Astrocyte (in vitro differentiated cells and primary cell): Measurements from ENCODE around the gene CNPPD1. TPM values are rescaled to one million over a fixed set of nuclear protein-coding genes. Genes with fewer than 3 reads are reported as not detected.

Experiments
- DNase-seq: peaks from one replicate; pipeline ENCODE4 v3.0.0-alpha.2; 2010; ENCODE audit warnings: low read depth
- FAIRE-seq: peaks from 2 replicates; lab custom pipeline; 2011; peaks lifted over from hg19 to GRCh38; lab: Jason Lieb, UNC
- H2AFZ ChIP-seq: 2 replicates; pipeline ENCODE4 v1.6.0; 2012; ENCODE audit warnings: low read depth, low read length, inconsistent platforms
- H3K27ac ChIP-seq: 2 replicates; pipeline ENCODE4 v1.5.1; 2011; ENCODE audit warnings: low read depth, low read length, inconsistent platforms
- H3K27me3 ChIP-seq: 2 replicates; pipeline ENCODE4 v1.6.0; 2011; ENCODE audit warnings: low read length, inconsistent platforms; ENCODE audit not compliant: insufficient read depth
- H3K36me3 ChIP-seq: 2 replicates; pipeline ENCODE4 v1.5.1; 2011; ENCODE audit warnings: low read length, inconsistent platforms; ENCODE audit not compliant: insufficient read depth
- H3K4me1 ChIP-seq: 2 replicates; pipeline ENCODE4 v1.5.1; 2011; ENCODE audit warnings: low read length, inconsistent platforms; ENCODE audit not compliant: insufficient read depth
- H3K4me2 ChIP-seq: 2 replicates; pipeline ENCODE4 v1.6.0; 2012; ENCODE audit warnings: low read length, inconsistent platforms
- H3K4me3 ChIP-seq: 2 replicates; pipeline ENCODE4 v1.5.1; 2011; ENCODE audit warnings: low read depth, mild to moderate bottlenecking, low read length, inconsistent platforms; ENCODE audit not compliant: insufficient read depth
- H3K79me2 ChIP-seq: 2 replicates; pipeline ENCODE4 v1.6.0; 2012; ENCODE audit warnings: mild to moderate bottlenecking, low read length, inconsistent platforms; ENCODE audit not compliant: insufficient read depth
- H3K9ac ChIP-seq: 2 replicates; pipeline ENCODE4 v1.6.0; 2012; ENCODE audit warnings: mild to moderate bottlenecking, low read length, inconsistent platforms
- H3K9me3 ChIP-seq: 2 replicates; pipeline ENCODE4 v1.5.1; 2012; ENCODE audit warnings: low read depth, mild to moderate bottlenecking, low read length, inconsistent platforms; ENCODE audit not compliant: insufficient read depth
- H4K20me1 ChIP-seq: 2 replicates; pipeline ENCODE4 v1.6.0; 2012; ENCODE audit warnings: low read length, inconsistent platforms; ENCODE audit not compliant: insufficient read depth
- H3K27ac Mint-ChIP-seq: one replicate; pipeline ENCODE4 v1.8.0; 2021; ENCODE audit warnings: mild to moderate bottlenecking, mixed read lengths; ENCODE audit not compliant: unreplicated experiment
- H3K27me3 Mint-ChIP-seq: one replicate; pipeline ENCODE4 v1.8.0; 2021; ENCODE audit warnings: low read depth, mixed read lengths; ENCODE audit not compliant: unreplicated experiment
- H3K36me3 Mint-ChIP-seq: one replicate; pipeline ENCODE4 v1.8.0; 2021; ENCODE audit warnings: low read depth, mixed read lengths; ENCODE audit not compliant: unreplicated experiment
- H3K4me1 Mint-ChIP-seq: one replicate; pipeline ENCODE4 v1.8.0; 2021; ENCODE audit warnings: low read depth, mixed read lengths; ENCODE audit not compliant: unreplicated experiment
- H3K4me3 Mint-ChIP-seq: one replicate; pipeline ENCODE4 v1.8.0; 2021; ENCODE audit warnings: mild to moderate bottlenecking, moderate library complexity, mixed read lengths; ENCODE audit not compliant: unreplicated experiment
- H3K9me3 Mint-ChIP-seq: one replicate; pipeline ENCODE4 v1.8.0; 2021; ENCODE audit warnings: mild to moderate bottlenecking, mixed read lengths; ENCODE audit not compliant: unreplicated experiment
- EZH2 ChIP-seq: IDR thresholded peaks from 2 replicates; pipeline ENCODE4 v1.6.1; 2012; ENCODE audit warnings: mild to moderate bottlenecking, low read length, inconsistent platforms; ENCODE audit not compliant: insufficient read depth
- total RNA-seq: library from RNA; stranded (reverse); gene quantifications from 2 replicates; pipeline ENCODE4 v1.2.1, GENCODE V29; 2021
- TF ChIP-seq, protein P1 (sequence below): IDR thresholded peaks from 2 replicates; pipeline ENCODE4 v1.5.1; 2011; ENCODE audit warnings: low read depth, mild to moderate bottlenecking, inconsistent platforms, low read length, moderate library complexity; ENCODE audit not compliant: insufficient read depth

CNPPD1 gene
- total RNA-seq, 1 donor from 2014 or later: 28.1 TPM

DNA sequence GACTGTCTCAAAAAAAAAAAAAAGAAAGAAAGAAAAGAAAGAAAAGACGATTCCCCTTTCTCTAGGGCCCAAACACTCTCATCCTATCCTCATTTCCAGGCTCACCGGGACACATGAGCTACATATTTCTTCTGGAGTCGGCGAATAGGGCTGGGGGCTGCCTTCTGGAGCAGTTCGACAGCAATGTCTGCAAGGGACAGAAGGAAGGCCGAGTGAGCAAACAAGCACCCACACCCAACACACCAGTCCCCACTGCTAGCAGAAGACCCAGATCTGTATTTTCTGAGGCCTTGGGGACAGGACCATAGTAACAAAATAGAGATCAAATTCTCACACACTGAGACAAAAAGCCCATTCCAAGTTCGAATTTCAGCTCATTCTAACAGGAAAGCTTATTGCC, 1.2 kb downstream of the CNPPD1 start:
- Histone ChIP-seq H3K4me1 (peaks cover 26% of the 10 kb centered on the region), H3K4me2 (peak overlapping the region; percentile 96), H3K79me2 (peaks cover 36% of the 10 kb centered on the region), H3K4me3 (peak overlapping the region; percentile 71), H3K27me3 (no peaks in the 10 kb centered on the region), H3K27ac (no peak overlapping the region), H3K9me3 (no peaks in the 10 kb centered on the region), H4K20me1 (peaks cover 35% of the 10 kb centered on the region), H3K9ac (peak overlapping the region; percentile 87), H2AFZ (no peak overlapping the region), H3K36me3 (peaks cover 4% of the 10 kb centered on the region)
- no peak overlapping the region for H3K27ac Mint-ChIP-seq
- H3K27me3 Mint-ChIP-seq: no peaks in the 10 kb centered on the region
- H3K4me3 Mint-ChIP-seq: peak overlapping the region; percentile 86
- peaks cover 1% of the 10 kb centered on the region for H3K9me3 Mint-ChIP-seq
- peaks cover 21% of the 10 kb centered on the region for H3K4me1 Mint-ChIP-seq
- H3K36me3 Mint-ChIP-seq: peaks cover 18% of the 10 kb centered on the region
- FAIRE-seq (no peak), DNase-seq (no peak)
- TF ChIP-seq EZH2: no peak
- TF ChIP-seq, protein P1, sequence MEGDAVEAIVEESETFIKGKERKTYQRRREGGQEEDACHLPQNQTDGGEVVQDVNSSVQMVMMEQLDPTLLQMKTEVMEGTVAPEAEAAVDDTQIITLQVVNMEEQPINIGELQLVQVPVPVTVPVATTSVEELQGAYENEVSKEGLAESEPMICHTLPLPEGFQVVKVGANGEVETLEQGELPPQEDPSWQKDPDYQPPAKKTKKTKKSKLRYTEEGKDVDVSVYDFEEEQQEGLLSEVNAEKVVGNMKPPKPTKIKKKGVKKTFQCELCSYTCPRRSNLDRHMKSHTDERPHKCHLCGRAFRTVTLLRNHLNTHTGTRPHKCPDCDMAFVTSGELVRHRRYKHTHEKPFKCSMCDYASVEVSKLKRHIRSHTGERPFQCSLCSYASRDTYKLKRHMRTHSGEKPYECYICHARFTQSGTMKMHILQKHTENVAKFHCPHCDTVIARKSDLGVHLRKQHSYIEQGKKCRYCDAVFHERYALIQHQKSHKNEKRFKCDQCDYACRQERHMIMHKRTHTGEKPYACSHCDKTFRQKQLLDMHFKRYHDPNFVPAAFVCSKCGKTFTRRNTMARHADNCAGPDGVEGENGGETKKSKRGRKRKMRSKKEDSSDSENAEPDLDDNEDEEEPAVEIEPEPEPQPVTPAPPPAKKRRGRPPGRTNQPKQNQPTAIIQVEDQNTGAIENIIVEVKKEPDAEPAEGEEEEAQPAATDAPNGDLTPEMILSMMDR: no peak

DNA sequence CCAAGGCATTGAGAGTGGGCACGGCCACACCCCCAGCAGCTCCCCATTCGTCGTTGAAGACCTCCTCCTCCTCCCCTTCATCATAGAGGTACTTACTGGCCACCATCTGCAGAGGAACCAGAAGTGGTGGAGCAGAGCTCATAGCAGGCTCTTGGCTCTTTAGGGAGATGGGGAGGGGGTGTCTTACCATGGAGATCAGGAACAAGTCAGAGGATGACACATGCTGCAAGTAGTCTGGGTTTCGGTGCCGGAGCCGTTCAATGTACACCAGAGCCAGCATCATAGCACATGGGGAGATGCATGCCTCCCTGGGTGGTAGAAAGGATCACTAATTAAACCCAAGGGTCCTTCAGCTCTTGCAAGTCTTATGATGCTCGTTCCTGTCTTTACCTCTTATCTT, 1.9 kb downstream of the CNPPD1 start:
- no peak for FAIRE-seq
- Histone ChIP-seq H3K4me3 (no peak overlapping the region), H3K36me3 (peaks cover 4% of the 10 kb centered on the region), H3K79me2 (peaks cover 29% of the 10 kb centered on the region), H3K4me1 (peaks cover 26% of the 10 kb centered on the region), H2AFZ (no peak overlapping the region), H3K27me3 (no peaks in the 10 kb centered on the region), H3K9me3 (no peaks in the 10 kb centered on the region), H3K4me2 (no peak overlapping the region), H3K9ac (no peak overlapping the region), H4K20me1 (peaks cover 28% of the 10 kb centered on the region), H3K27ac (no peak overlapping the region)
- Mint-ChIP-seq H3K4me3 (peak overlapping the region; percentile 66), H3K27me3 (no peaks in the 10 kb centered on the region), H3K36me3 (peaks cover 18% of the 10 kb centered on the region), H3K9me3 (peaks cover 1% of the 10 kb centered on the region), H3K4me1 (peaks cover 21% of the 10 kb centered on the region), H3K27ac (no peak overlapping the region)
- TF ChIP-seq, protein P1: no peak
- TF ChIP-seq EZH2: no peak
- no peak for DNase-seq

- no peaks in the 10 kb centered on the region for H3K9me3 ChIP-seq
- peaks cover under 1% of the 10 kb centered on the region for H3K9me3 Mint-ChIP-seq
- H3K4me1 Mint-ChIP-seq: peaks cover 19% of the 10 kb centered on the region
- no peaks in the 10 kb centered on the region for H3K27me3 ChIP-seq
- H3K4me2 ChIP-seq: no peak overlapping the region
- DNase-seq (no peak), FAIRE-seq (no peak)
- H3K9ac ChIP-seq: no peak overlapping the region
- no peak overlapping the region for H3K27ac Mint-ChIP-seq
- H3K36me3 Mint-ChIP-seq: peaks cover 18% of the 10 kb centered on the region
- H3K4me1 ChIP-seq: peaks cover 23% of the 10 kb centered on the region
- no peak overlapping the region for H3K27ac ChIP-seq
- peaks cover 27% of the 10 kb centered on the region for H4K20me1 ChIP-seq
- TF ChIP-seq EZH2: no peak
- no peaks in the 10 kb centered on the region for H3K27me3 Mint-ChIP-seq
- H3K36me3 ChIP-seq: peaks cover 4% of the 10 kb centered on the region
- peak overlapping the region; percentile 66 for H3K4me3 Mint-ChIP-seq
- H3K79me2 ChIP-seq: peaks cover 23% of the 10 kb centered on the region
- no peak overlapping the region for H3K4me3 ChIP-seq
- H2AFZ ChIP-seq: no peak overlapping the region
Measured at GRCh38 chr2:219174146-219174545, 2.6 kb downstream of the CNPPD1 start.
